GM18526 (cell line): Measurements from ENCODE around the gene DENND1A.
A peak's percentile ranks its signal among the peaks of the same experiment; 100 is the strongest.

Experiments used
- POLR2A ChIP-seq: IDR thresholded peaks from 3 replicates; pipeline ENCODE4 v1.6.1; 2011; ENCODE audit not compliant: insufficient read length; ENCODE audit errors: extremely low read depth

DENND1A gene

DNA sequence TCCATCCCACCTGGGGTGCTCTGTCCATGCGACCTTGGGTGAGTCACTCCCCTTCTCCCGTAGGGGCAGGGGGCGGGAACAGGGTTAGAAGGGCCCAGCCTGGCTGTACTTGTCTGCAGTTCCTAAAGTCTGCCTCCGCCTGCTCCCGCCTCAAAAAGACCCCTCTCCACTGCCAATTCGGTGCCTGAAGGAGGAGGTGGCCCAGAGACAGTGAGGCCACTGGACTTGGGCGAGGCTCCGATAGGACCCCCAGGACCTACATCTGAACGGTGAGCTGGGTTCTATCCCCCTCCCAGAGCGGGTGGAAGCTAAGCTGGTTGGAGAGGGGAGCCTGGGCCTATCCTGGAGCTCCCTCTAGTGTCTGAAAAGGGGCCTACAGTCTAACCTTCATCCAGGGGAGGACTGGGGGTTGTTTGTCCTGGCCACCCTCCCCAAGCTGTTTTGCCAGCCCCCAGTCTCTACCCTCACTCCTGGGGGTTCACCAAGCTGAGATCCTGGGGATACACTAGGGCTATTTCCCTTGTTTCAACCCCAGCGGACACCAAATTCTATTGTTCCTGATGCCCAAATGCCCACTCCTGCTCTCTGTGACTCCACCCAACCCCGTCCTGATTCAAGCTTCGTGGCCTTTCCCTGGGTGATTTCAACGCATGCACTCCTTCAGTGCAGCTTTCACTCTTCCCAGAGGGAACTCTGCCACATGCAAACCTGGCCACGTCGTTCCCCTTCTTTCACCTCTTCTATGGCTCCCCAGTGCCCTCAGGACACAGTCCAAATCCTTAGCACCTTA is 580.0 kb downstream of the DENND1A start:
- no peak for TF ChIP-seq POLR2A

GRCh38 chr9:123349033-123349432 is 580.9 kb downstream of the DENND1A start:
- no peak for TF ChIP-seq POLR2A

- no peak for TF ChIP-seq POLR2A
Observed at GRCh38 chr9:123348317-123348992, 581.5 kb downstream of the DENND1A start.

- TF ChIP-seq POLR2A = no peak
Observed at GRCh38 chr9:123347289-123348060, 582.5 kb downstream of the DENND1A start.

- TF ChIP-seq POLR2A = no peak
Observed at GRCh38 chr9:123346826-123347225, 583.1 kb downstream of the DENND1A start.

DNA sequence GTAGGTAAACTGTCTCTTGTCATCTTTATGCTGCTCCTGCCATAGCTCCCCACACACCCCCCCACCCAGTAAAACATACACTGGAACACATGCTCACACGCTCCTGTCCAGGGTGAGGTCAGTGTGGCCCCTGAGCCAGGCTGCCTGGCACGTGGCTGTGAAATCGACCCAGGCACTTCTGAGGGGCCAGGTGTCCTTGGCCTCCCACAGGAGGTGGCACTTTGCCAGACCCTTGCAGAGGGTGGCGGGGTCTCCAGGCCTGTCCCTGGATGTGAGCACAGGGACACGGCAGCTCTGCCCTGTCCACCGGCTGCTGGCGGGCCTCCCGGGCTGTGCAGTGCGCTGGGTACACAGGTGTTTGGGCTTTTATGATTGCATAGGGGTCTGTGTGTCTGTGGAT is 583.9 kb downstream of the DENND1A start:
- TF ChIP-seq POLR2A = no peak

DNA sequence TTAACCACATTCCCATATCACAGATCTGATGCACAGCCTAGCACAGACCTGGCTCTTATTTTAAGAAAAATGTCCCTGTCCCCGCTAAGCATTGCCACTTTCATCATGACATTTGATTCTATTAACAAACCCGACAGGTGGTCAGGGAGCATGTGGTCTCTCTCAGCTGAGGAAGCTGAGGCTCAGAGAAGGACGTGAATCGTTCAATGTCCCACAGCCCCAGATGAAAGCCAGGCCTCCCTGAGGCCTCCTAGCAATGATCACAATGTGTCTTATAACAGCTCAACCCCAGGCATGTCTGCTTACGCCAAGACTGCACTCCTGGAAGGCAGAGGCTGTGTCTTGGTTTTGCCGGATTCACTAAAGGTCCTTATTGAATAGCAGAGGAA is 584.4 kb downstream of the DENND1A start:
- TF ChIP-seq POLR2A = no peak

DNA sequence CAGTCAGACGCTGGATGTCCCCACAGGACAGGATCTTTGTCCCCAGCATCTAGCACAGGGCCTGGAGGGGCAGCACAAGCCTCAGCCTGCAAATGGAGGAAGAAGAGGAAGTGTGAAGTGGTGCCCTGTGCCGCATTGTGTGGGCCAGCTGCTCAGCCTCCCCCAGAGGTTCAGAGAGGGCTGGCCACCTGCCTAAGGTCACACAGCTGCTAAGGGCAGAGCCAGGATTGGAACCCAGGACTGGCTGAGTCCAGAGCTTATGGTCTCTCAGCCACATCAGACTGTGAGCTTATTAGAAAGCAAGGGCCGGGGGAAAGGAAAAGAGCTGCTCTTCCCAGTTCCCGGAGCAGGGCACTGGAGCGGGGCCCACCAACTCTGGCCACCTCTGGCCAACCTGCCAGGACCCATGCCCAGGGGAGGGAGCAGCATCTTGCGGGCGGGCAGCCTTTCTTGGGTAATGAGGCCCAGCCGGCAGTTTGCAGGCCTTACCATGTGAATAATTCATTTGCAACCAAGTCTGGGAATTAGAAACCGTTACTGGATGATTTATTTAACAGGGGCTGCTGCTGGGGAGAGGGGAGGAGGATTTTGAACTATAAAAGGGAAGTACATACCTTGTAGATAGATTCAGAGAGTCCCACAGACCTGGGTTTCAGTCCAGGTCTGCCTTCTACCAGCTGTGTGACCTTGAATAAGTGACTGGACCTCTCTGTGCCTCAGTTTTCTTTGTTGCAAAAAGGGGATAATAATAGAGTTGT is 585.6 kb downstream of the DENND1A start:
- TF ChIP-seq POLR2A = no peak

DNA sequence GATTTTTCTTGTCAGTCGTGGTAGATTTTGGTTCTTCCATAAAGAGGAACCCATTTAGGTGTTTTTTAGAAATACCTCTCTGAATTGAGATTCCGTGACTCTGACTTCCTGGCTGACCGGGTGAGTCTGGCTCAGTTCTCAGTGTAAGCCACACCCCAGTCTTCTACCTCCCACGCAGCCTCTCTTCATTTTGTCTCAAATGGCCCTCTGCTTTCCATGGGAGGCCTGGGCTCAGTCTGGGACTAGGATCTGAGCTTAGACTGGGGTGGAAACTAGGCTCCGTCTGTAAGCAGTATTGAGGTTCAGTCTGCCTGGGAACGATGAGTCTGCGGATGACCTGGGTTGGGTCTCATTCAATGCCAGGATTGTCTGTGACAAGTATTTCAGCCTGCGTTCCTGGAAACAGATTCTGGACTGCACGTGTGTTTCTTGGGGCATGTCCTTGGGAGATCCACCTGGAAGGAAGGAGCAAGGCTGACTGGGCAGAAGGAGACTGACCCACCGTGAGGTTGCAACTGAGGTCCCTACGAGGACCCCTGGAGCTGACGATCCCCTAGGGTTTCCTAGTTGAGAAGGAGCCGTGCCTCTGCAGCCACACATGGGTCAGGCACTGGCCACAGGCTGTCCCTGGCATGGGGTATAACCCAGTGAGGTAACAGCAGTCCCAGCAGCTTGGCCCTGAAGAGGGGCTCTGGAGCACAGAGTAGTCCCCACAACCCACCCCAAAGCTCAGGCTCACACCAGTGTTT is 586.3 kb downstream of the DENND1A start:
- peak; percentile 42 for TF ChIP-seq POLR2A

GRCh38 chr9:123342247-123342646 is 587.7 kb downstream of the DENND1A start:
- no peak for TF ChIP-seq POLR2A

GRCh38 chr9:123341816-123342215 is 588.1 kb downstream of the DENND1A start:
- no peak for TF ChIP-seq POLR2A

- TF ChIP-seq POLR2A = no peak
Observed at GRCh38 chr9:123339666-123340510, 590.0 kb downstream of the DENND1A start.
